DMS153 (cell line): ENCODE measurements around the gene FAT1.

ENCODE experiments used
- DNase-seq: peaks from one replicate; lab custom pipeline; 2025; lab: John Stamatoyannopoulos, UW

FAT1 gene

GRCh38 chr4:186658657-186659056 is 65.0 kb downstream of the FAT1 start:
- DNase-seq = no peak

GRCh38 chr4:186657764-186658163 is 65.9 kb downstream of the FAT1 start:
- peak; percentile 46 for DNase-seq

- no peak for DNase-seq
Measured at GRCh38 chr4:186653969-186654368, 69.7 kb downstream of the FAT1 start.

- peak; percentile 89 for DNase-seq
Measured at GRCh38 chr4:186651624-186652023, 72.0 kb downstream of the FAT1 start.

GRCh38 chr4:186651181-186651603 is 72.5 kb downstream of the FAT1 start:
- DNase-seq = peak; percentile 36

GRCh38 chr4:186650401-186651180 is 73.1 kb downstream of the FAT1 start:
- no peak for DNase-seq

GRCh38 chr4:186647821-186648220 is 75.8 kb downstream of the FAT1 start:
- DNase-seq = no peak

GRCh38 chr4:186644737-186645261 is 78.9 kb downstream of the FAT1 start:
- no peak for DNase-seq

GRCh38 chr4:186644311-186644638 is 79.4 kb downstream of the FAT1 start:
- DNase-seq = no peak

GRCh38 chr4:186643501-186644310 is 80.0 kb downstream of the FAT1 start:
- no peak for DNase-seq

GRCh38 chr4:186642998-186643397 is 80.7 kb downstream of the FAT1 start:
- no peak for DNase-seq

GRCh38 chr4:186642530-186642929 is 81.1 kb downstream of the FAT1 start:
- no peak for DNase-seq

GRCh38 chr4:186634591-186635128 is 89.0 kb downstream of the FAT1 start:
- DNase-seq = no peak

GRCh38 chr4:186633844-186634243 is 89.8 kb downstream of the FAT1 start:
- no peak for DNase-seq

- no peak for DNase-seq
Measured at GRCh38 chr4:186630128-186630527, 93.5 kb downstream of the FAT1 start.

GRCh38 chr4:186628058-186628711 is 95.5 kb downstream of the FAT1 start:
- DNase-seq = no peak

GRCh38 chr4:186627226-186627865 is 96.3 kb downstream of the FAT1 start:
- no peak for DNase-seq

GRCh38 chr4:186624951-186625350 is 98.7 kb downstream of the FAT1 start:
- DNase-seq = no peak

- DNase-seq = no peak
Measured at GRCh38 chr4:186623546-186623945, 100.1 kb downstream of the FAT1 start.

GRCh38 chr4:186622788-186623464 is 100.7 kb downstream of the FAT1 start:
- DNase-seq = no peak

GRCh38 chr4:186621959-186622553 is 101.6 kb downstream of the FAT1 start:
- DNase-seq = no peak
